ENCODE measurements around the gene TPPP3. TPM values are rescaled to one million over a fixed set of nuclear protein-coding genes. Genes with fewer than 3 reads are reported as not detected.
"Not testable (repeated sequence)": the region's sequence is repeated elsewhere in the genome, so short reads cannot be mapped to it uniquely, and the experiment has no call there.

TPPP3 gene
- total RNA-seq, 2 donors from 2014 or later: 0.29 to 0.70 TPM

DNA sequence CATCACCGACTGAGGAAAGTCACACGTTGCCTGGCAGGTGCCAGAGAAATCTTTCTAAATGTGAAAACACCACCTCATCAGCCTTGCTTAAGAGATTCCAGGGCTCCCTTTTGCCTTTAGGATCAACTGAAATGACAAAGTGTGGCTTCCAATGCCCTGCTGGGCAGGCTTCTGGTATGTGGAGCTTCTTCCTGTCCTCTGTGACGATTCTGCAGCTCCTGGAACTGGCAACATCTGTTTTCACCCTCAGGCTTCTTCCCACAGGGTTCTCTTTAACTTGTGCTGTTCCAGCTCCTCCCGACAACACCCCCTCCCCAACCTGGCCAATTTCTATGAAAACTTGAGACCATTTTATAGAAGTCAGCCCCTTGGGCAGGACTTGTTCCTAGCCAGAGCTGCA, 27.7 kb upstream of the TPPP3 start:
- DNase-seq: no peak
- H3K9me3 ChIP-seq (ENCODE audit: control insufficient read depth, low read length, poor library complexity, severe bottlenecking): no peaks in the 10 kb centered on the region
- no peak for ATAC-seq
- peaks cover 55% of the 10 kb centered on the region for H3K27me3 Mint-ChIP-seq
- no peak overlapping the region for H3K4me3 Mint-ChIP-seq
- no peak overlapping the region for H3K27ac Mint-ChIP-seq
- H3K4me1 Mint-ChIP-seq: peaks cover 7% of the 10 kb centered on the region
- peaks cover 3% of the 10 kb centered on the region for H3K36me3 Mint-ChIP-seq (ENCODE audit: low read depth)

DNA sequence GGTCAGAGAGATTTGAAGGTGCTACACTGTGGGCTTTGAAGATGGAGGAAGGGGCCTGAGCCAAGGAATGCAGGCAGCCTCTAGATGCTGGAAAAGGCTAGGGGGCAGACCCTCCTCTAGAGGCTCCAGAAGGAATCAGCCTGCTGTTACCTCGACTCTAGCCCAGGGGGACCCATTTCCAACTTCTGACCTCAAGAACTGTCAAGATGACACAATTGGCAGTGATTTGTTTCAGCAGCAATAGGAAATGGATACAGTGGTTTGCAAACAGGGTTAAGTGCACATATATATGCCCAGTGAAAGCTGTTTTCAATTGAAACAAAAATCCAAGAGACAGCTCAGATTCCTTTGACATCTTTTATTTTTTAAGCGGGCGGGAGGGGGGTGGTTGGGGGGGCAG, 26.6 kb upstream of the TPPP3 start:
- no peak overlapping the region for H3K4me3 Mint-ChIP-seq
- peaks cover 5% of the 10 kb centered on the region for H3K36me3 Mint-ChIP-seq (ENCODE audit: low read depth)
- ATAC-seq: no peak
- H3K9me3 ChIP-seq (ENCODE audit: control insufficient read depth, low read length, poor library complexity, severe bottlenecking): no peaks in the 10 kb centered on the region
- H3K27me3 Mint-ChIP-seq: peaks cover 57% of the 10 kb centered on the region
- no peak overlapping the region for H3K27ac Mint-ChIP-seq
- peaks cover 10% of the 10 kb centered on the region for H3K4me1 Mint-ChIP-seq
- DNase-seq: no peak

- peaks cover 58% of the 10 kb centered on the region for H3K27me3 Mint-ChIP-seq
- H3K4me3 Mint-ChIP-seq: no peak overlapping the region
- DNase-seq (no peak), ATAC-seq (no peak)
- no peak overlapping the region for H3K27ac Mint-ChIP-seq
- peaks cover 10% of the 10 kb centered on the region for H3K4me1 Mint-ChIP-seq
- H3K9me3 ChIP-seq (ENCODE audit: control insufficient read depth, low read length, poor library complexity, severe bottlenecking): no peaks in the 10 kb centered on the region
- H3K36me3 Mint-ChIP-seq (ENCODE audit: low read depth): peaks cover 5% of the 10 kb centered on the region
Observed at GRCh38 chr16:67419502-67419901, 26.2 kb upstream of the TPPP3 start.

- ATAC-seq (no peak), DNase-seq (no peak)
- Mint-ChIP-seq H3K27me3 (peaks cover 47% of the 10 kb centered on the region), H3K27ac (peak overlapping the region; percentile 47), H3K4me1 (peaks cover 13% of the 10 kb centered on the region), H3K4me3 (peak overlapping the region; percentile 59), H3K36me3 (ENCODE audit: low read depth) (peaks cover 7% of the 10 kb centered on the region)
- no peaks in the 10 kb centered on the region for H3K9me3 ChIP-seq (ENCODE audit: control insufficient read depth, low read length, poor library complexity, severe bottlenecking)
Observed at GRCh38 chr16:67417333-67418061, 24.2 kb upstream of the TPPP3 start.

DNA sequence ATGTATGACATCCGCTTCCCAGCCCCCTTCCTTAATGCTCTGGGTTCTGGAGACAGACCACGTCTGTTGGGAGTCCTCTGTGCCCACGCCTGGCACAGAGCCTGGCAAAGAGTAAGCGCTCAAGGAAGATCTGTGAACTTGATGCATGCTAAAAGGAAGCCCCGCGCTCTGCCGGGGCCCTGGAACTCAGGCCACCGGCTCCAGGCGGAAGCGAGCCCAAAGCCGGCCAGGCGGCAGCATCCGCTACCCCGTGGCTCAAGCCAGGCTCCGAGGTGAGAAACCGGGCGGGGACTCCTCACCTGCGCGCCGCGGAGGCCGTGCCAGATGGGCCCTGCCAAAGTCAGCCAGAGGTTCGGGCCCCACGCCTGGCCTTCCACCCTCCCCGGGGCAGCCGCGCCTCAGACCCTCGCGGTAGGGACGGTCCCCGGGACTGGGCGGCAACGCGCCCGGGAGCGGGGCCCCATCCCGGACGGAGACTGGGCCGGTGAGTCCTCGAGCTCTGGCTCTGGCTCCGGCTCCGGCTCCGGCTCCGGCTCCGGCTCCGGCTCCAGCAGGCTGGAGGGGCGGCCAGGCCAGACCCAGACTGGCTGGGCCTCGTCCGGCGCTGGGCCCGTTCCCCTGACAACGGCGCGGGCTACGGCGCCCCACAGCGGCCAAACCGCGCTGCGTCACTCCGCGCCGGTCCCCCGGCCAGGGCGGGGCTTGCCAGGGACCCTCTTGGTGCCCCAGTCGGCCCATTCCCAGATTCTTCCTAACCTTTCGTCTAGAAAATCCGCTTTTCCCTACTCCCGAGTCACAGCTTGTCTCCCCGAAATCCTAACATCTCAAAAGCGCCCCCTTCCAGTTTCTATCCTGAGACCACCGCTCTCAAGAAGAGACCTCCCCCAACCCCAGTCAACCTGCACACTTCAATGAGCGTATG, 22.8 kb upstream of the TPPP3 start, which contains the start of gene ZDHHC1:
Gene ZDHHC1 (minus strand): TSS at position 606 of the 922 bp plus-strand sequence. CDS start 8,702 bp downstream, outside the sequence.
- H3K36me3 Mint-ChIP-seq (ENCODE audit: low read depth): peaks cover 7% of the 10 kb centered on the region
- DNase-seq (peak in 2 of 3 donors; percentile 27 to 39), ATAC-seq (peak; percentile 89)
- H3K27me3 Mint-ChIP-seq: peaks cover 50% of the 10 kb centered on the region
- peak within 1 kb of the TSS; percentile 86 for H3K4me3 Mint-ChIP-seq
- peak within 1 kb of the TSS; percentile 57 for H3K27ac Mint-ChIP-seq
- H3K4me1 Mint-ChIP-seq: peaks cover 13% of the 10 kb centered on the region
- no peaks in the 10 kb centered on the region for H3K9me3 ChIP-seq (ENCODE audit: control insufficient read depth, low read length, poor library complexity, severe bottlenecking)

- H3K27me3 Mint-ChIP-seq: peaks cover 53% of the 10 kb centered on the region
- peak overlapping the region; percentile 71 for H3K4me3 Mint-ChIP-seq
- not testable (repeated sequence) for H3K27ac Mint-ChIP-seq; H3K36me3 Mint-ChIP-seq (ENCODE audit: low read depth); ATAC-seq; DNase-seq; H3K9me3 ChIP-seq (ENCODE audit: control insufficient read depth, low read length, poor library complexity, severe bottlenecking)
- H3K4me1 Mint-ChIP-seq: peaks cover 13% of the 10 kb centered on the region
Observed at GRCh38 chr16:67415421-67415820, 22.1 kb upstream of the TPPP3 start.

DNA sequence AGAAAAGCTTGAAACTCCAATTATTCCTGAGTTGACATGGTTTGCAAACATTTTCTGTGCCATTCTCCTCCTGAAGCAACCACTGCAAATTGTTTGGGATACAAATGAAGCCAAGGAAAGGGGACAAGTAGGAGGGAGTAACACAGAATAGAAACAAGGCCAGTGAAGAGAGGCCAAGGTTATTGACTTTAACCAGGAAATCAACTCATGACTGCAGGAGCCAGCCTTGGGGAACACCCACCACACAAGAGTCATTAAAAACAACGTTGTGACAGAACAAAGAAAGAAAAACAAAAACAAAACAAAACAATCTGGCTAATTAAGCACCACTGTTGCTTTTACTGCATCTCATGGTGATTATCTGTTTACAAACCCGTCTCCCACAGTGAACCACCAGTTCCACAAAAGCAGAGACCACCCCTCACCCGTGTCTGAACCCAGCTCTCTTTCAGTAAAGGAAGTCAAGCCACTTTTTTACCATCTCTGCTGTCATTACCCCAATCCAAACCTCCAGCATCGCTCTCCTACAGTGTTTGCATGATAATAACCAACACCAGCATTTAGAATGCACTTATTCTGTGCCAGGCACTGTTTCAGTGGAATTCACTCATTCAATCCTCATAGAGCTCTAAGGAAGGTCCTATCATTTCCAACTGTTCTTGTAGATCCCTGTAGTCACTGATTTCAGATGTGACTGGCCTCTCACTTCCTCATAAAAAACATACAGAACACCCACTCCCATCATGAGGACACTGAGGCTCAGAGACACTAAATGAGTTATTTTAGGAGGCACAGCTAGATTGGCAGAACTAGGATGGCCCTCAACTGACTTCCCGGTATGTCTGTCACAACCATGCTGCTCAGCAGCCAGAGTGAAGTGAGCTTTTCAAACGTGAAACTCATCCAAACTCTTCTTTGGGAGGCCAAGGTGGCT, 20.9 kb upstream of the TPPP3 start:
- H3K9me3 ChIP-seq (ENCODE audit: control insufficient read depth, low read length, poor library complexity, severe bottlenecking): no peaks in the 10 kb centered on the region
- ATAC-seq (no peak), DNase-seq (no peak)
- peaks cover 52% of the 10 kb centered on the region for H3K27me3 Mint-ChIP-seq
- peaks cover 9% of the 10 kb centered on the region for H3K4me1 Mint-ChIP-seq
- no peak overlapping the region for H3K4me3 Mint-ChIP-seq
- H3K27ac Mint-ChIP-seq: no peak overlapping the region
- H3K36me3 Mint-ChIP-seq (ENCODE audit: low read depth): peaks cover 7% of the 10 kb centered on the region

DNA sequence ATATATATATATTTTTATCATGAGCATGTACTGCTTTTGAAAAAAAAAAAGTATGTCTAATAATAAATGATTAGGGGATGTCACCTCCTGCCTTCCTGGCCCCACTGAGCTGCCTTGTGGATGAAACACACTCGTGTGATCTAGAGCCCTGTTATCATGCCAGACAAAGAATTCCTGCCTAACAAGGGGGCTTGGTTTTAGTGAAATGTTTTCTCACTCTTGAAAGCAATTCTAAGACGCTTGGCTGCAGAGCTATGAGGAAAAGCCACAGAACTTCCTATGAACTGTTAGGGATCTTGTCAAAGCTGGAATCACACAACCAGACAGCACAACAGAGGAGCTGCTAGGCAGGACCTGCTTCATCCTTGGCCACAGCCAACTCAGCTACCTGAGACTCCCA, 19.0 kb upstream of the TPPP3 start:
- H3K27me3 Mint-ChIP-seq: peaks cover 48% of the 10 kb centered on the region
- no peak for ATAC-seq
- H3K27ac Mint-ChIP-seq: no peak overlapping the region
- peaks cover 9% of the 10 kb centered on the region for H3K4me1 Mint-ChIP-seq
- no peak for DNase-seq
- no peaks in the 10 kb centered on the region for H3K9me3 ChIP-seq (ENCODE audit: control insufficient read depth, low read length, poor library complexity, severe bottlenecking)
- no peak overlapping the region for H3K4me3 Mint-ChIP-seq
- peaks cover 7% of the 10 kb centered on the region for H3K36me3 Mint-ChIP-seq (ENCODE audit: low read depth)

DNA sequence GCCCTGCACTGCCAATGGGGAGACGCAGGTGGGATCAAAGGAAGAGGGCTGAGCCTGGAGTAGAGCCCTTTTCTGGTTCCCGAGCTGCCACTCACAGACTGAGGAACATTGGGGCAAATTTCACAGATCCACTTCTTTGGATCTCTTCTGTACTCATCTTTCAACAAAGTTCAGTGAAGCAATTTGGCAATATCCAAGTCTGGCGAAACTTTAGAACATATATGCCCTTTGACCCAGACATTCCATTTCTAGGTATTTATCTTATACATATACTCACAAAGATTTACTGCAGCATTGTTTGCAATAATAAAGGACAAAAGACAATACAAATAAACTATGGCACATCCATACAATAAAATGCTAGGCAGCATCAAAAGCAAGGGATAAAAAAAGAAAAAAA, 18.0 kb upstream of the TPPP3 start:
- H3K27ac Mint-ChIP-seq: no peak overlapping the region
- H3K9me3 ChIP-seq (ENCODE audit: control insufficient read depth, low read length, poor library complexity, severe bottlenecking): no peaks in the 10 kb centered on the region
- H3K36me3 Mint-ChIP-seq (ENCODE audit: low read depth): peaks cover 5% of the 10 kb centered on the region
- no peak overlapping the region for H3K4me3 Mint-ChIP-seq
- no peak for DNase-seq
- no peak for ATAC-seq
- H3K27me3 Mint-ChIP-seq: peaks cover 39% of the 10 kb centered on the region
- H3K4me1 Mint-ChIP-seq: peaks cover 6% of the 10 kb centered on the region

DNA sequence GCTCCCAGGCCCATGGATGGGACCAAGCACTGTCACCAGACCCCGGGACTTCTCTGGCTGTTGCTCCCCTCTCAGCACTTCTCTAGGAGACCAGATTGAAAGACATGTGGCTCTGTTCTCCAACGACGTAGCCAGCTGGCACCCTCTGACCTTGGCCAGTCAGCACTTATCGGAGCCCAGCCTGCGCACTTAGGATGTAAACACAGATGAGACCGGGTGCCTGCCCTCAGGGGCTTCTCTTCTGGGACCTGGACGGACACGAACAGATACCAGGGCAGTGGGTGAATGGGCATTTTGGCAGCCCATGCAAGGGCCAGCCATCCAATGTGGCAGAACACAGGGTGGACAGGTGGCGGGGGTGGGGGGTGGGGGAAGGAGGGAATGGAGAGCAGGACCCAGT, 16.3 kb upstream of the TPPP3 start:
- DNase-seq (no peak), ATAC-seq (no peak)
- Mint-ChIP-seq H3K27me3 (peaks cover 28% of the 10 kb centered on the region), H3K27ac (no peak overlapping the region), H3K36me3 (ENCODE audit: low read depth) (peaks cover 2% of the 10 kb centered on the region), H3K4me1 (peaks cover 3% of the 10 kb centered on the region), H3K4me3 (no peak overlapping the region)
- H3K9me3 ChIP-seq (ENCODE audit: control insufficient read depth, low read length, poor library complexity, severe bottlenecking): no peaks in the 10 kb centered on the region

GRCh38 chr16:67407788-67408452, 14.6 kb upstream of the TPPP3 start:
- no peaks in the 10 kb centered on the region for H3K9me3 ChIP-seq (ENCODE audit: control insufficient read depth, low read length, poor library complexity, severe bottlenecking)
- Mint-ChIP-seq H3K4me3 (no peak overlapping the region), H3K27ac (no peak overlapping the region), H3K4me1 (no peaks in the 10 kb centered on the region), H3K36me3 (ENCODE audit: low read depth) (no peaks in the 10 kb centered on the region), H3K27me3 (peaks cover 36% of the 10 kb centered on the region)
- ATAC-seq: no peak
- no peak for DNase-seq

DNA sequence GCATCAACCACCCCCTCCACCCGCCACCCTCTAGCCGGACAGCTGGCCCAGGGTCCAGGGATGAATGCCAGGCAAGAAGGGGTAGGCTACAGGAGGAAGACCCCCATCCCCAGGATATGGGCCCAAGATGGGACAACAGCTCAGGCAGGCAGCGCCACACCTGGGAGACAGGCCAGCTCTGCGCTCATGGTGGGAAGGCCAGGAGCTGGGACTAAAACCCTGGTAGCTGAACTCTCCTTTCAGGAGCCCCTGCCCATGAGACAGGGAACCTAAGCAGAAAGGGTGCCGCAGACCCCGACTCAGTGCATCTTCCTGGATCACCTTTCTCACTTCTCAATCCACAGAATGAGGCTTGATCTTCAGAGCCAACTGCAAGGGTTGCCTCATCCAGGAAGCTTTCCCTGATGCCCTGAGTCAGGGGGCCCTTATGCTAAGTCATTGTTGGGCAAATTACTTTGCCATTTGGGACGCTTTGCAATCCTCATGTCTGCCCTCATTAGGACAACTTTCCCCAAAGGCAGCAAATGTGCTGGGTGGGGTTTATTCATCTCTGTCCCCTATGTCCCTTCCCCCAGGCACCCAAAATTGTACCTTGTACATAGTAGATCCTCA, 14.0 kb upstream of the TPPP3 start:
- Mint-ChIP-seq H3K27me3 (peaks cover 42% of the 10 kb centered on the region), H3K4me1 (peaks cover 1% of the 10 kb centered on the region), H3K36me3 (ENCODE audit: low read depth) (no peaks in the 10 kb centered on the region), H3K4me3 (no peak overlapping the region), H3K27ac (no peak overlapping the region)
- no peaks in the 10 kb centered on the region for H3K9me3 ChIP-seq (ENCODE audit: control insufficient read depth, low read length, poor library complexity, severe bottlenecking)
- DNase-seq (no peak), ATAC-seq (no peak)
